DND-41 (cell line): ENCODE data around the gene EID3.

ENCODE experiments used
- CTCF ChIP-seq: IDR thresholded peaks from 2 replicates; pipeline ENCODE4 v1.5.1; 2012; ENCODE audit warnings: borderline replicate concordance, low read length, moderate library complexity, mild to moderate bottlenecking; ENCODE audit not compliant: poor library complexity, severe bottlenecking; ENCODE audit errors: extremely low read depth
- EZH2 ChIP-seq: IDR thresholded peaks from 3 replicates; pipeline ENCODE4 v1.6.1; 2012; ENCODE audit warnings: borderline replicate concordance, low read depth, mild to moderate bottlenecking, moderate library complexity, low read length, inconsistent platforms; ENCODE audit not compliant: severe bottlenecking

- TF ChIP-seq CTCF (no peak), EZH2 (no peak)
These were observed 41.9 kb downstream of the EID3 start for GRCh38 chr12:104345234-104346066.
